ENCODE data around the gene KPNA4.
A peak's percentile ranks its signal among the peaks of the same experiment; 100 is the strongest.

Gene KPNA4

GRCh38 chr3:160566499-160566898, 1.1 kb upstream of the KPNA4 start:
- POLR2A ChIA-PET, result no interaction called here

GRCh38 chr3:160564949-160565441, 376 bp downstream of the KPNA4 start:
- TF ChIP-seq CTCF (IDR thresholded peaks at IDR 0.05; ENCODE audit: control extremely low read depth, extremely low read depth, low read depth, missing control alignments), result no peak
- peak; percentile 71 for DNase-seq (ENCODE audit: extremely low spot score)
- POLR2A ChIA-PET, result no interaction called here
- CTCF ChIA-PET, result interaction anchor here (1.1 kb wide), 1 partner anchor 8 kb away, joined by 3 read pairs; no protein-coding TSS in a partner anchor

More at GRCh38 chr3:160566499-160566898, 1.1 kb upstream of the KPNA4 start:
- CTCF ChIA-PET, result interaction anchor here (1.5 kb wide), 1 partner anchor 15 kb away, joined by 3 read pairs; no protein-coding TSS in a partner anchor
- no peak for TF ChIP-seq CTCF (IDR thresholded peaks at IDR 0.05; ENCODE audit: control extremely low read depth, extremely low read depth, low read depth, missing control alignments)
- DNase-seq (ENCODE audit: extremely low spot score), result no peak

GRCh38 chr3:160564258-160564911, 986 bp downstream of the KPNA4 start:
- CTCF ChIA-PET, result interaction anchor here (1.1 to 1.3 kb wide), 3 partner anchors 9 to 121 kb away, joined by 3 read pairs; no protein-coding TSS in a partner anchor
- DNase-seq (ENCODE audit: extremely low spot score), result no peak
- TF ChIP-seq CTCF (IDR thresholded peaks at IDR 0.05; ENCODE audit: control extremely low read depth, extremely low read depth, low read depth, missing control alignments), result no peak
- POLR2A ChIA-PET, result no interaction called here

GRCh38 chr3:160562952-160563351, 2.4 kb downstream of the KPNA4 start:
- DNase-seq (ENCODE audit: extremely low spot score), result no peak
- ChIA-PET POLR2A (no interaction called here), CTCF (interaction anchor here (1.3 kb wide), 1 partner anchor 123 kb away, joined by 3 read pairs; no protein-coding TSS in a partner anchor)
- TF ChIP-seq CTCF (IDR thresholded peaks at IDR 0.05; ENCODE audit: control extremely low read depth, extremely low read depth, low read depth, missing control alignments), result no peak

- ChIA-PET POLR2A (no interaction called here), CTCF (no interaction called here)
Observed at GRCh38 chr3:160557571-160557970, 7.8 kb downstream of the KPNA4 start.

GRCh38 chr3:160556141-160556540, 9.2 kb downstream of the KPNA4 start:
- no peak for TF ChIP-seq CTCF (IDR thresholded peaks at IDR 0.05; ENCODE audit: control extremely low read depth, extremely low read depth, low read depth, missing control alignments)
- DNase-seq (ENCODE audit: extremely low spot score), result no peak
- ChIA-PET POLR2A (no interaction called here), CTCF (interaction anchor here (1.3 kb wide), 1 partner anchor 17 kb away, joined by 3 read pairs; no protein-coding TSS in a partner anchor)

More at GRCh38 chr3:160557571-160557970, 7.8 kb downstream of the KPNA4 start:
- no peak for DNase-seq (ENCODE audit: extremely low spot score)
- no peak for TF ChIP-seq CTCF (IDR thresholded peaks at IDR 0.05; ENCODE audit: control extremely low read depth, extremely low read depth, low read depth, missing control alignments)

All from GM10248 (cell line).